IMR-90 (cell line): ENCODE measurements around the gene CCDC30.

Source experiments
- BHLHE40 ChIP-seq: fragments of 150-350 bp; IDR thresholded peaks from 2 replicates; pipeline ENCODE4 v1.6.1; 2016; ENCODE audit warnings: mild to moderate bottlenecking, low read depth, low read length
- CTCF ChIP-seq: conservative IDR thresholded peaks from 2 replicates; pipeline ENCODE4 v1.5.1; 2012; ENCODE audit warnings: mild to moderate bottlenecking, low read depth, low read length, improper control_type of control experiment
- ELK1 ChIP-seq: fragments of 150-350 bp; IDR thresholded peaks from 2 replicates; pipeline ENCODE4 v1.6.1; 2016; ENCODE audit warnings: low read depth, mild to moderate bottlenecking, low read length, moderate library complexity, borderline replicate concordance
- FOS ChIP-seq: fragments of 150-350 bp; IDR thresholded peaks from 2 replicates; pipeline ENCODE4 v1.6.1; 2016; ENCODE audit warnings: low read depth, low read length
- MAZ ChIP-seq: IDR thresholded peaks from 2 replicates; pipeline ENCODE4 v1.6.1; 2012; ENCODE audit warnings: low read depth, mild to moderate bottlenecking, low read length, improper control_type of control experiment, moderate library complexity, borderline replicate concordance
- MXI1 ChIP-seq: IDR thresholded peaks from 2 replicates; pipeline ENCODE4 v1.6.1; 2012; ENCODE audit warnings: low read depth, mild to moderate bottlenecking, low read length, moderate library complexity, borderline replicate concordance
- NFE2L2 ChIP-seq: fragments of 150-350 bp; IDR thresholded peaks from 2 replicates; pipeline ENCODE4 v1.6.1; 2016; ENCODE audit warnings: low read depth, mild to moderate bottlenecking, low read length
- POLR2A ChIP-seq: IDR thresholded peaks from 2 replicates; pipeline ENCODE4 v1.6.1; 2012; ENCODE audit warnings: mild to moderate bottlenecking, low read depth, low read length
- RCOR1 ChIP-seq: IDR thresholded peaks from 2 replicates; pipeline ENCODE4 v1.6.1; 2012; ENCODE audit warnings: mild to moderate bottlenecking, low read length, improper control_type of control experiment; ENCODE audit not compliant: insufficient replicate concordance
- SMC3 ChIP-seq: fragments of 150-350 bp; IDR thresholded peaks from 2 replicates; pipeline ENCODE4 v1.6.1; 2016; ENCODE audit warnings: low read depth, mild to moderate bottlenecking, antibody characterized with exemption, low read length, moderate library complexity
- USF2 ChIP-seq: fragments of 150-350 bp; IDR thresholded peaks from 2 replicates; pipeline ENCODE4 v1.6.1; 2017; ENCODE audit warnings: mild to moderate bottlenecking, antibody characterized with exemption, low read length, low read depth

DNA sequence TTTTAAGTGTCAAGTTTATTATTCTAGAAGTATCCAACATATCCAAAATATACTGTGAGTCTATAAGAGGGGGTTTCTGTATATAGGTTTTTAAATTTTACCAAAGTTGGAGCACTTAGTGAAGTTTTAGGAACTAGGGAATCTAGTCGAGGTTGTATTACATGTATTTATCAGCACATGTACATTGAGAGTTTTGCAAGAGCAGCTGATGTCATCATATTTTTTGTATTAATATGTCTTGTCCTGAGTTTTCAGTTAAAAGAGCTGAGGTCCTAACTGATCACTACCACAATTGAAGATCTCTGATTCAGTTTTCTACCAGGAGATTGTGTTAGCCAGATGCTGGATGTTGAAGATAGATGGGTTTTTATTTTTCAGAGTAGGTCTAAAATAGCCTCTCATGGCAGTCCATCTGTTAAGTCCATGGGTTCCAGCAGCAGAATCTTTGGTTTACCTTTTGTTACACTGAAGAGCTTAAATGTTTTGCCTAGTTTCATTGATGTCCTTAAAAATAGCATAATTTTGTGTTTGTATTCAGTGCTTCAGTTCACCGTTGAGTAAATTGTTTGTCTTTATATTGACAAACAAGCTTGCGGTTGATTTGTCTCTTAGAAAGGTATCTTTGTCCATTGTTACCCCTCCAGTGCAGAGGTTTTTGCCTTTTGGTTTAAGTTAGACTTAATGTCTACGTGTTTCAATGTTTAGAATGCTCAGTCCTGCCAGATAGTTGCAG lies 235.2 kb downstream of the CCDC30 start:
- TF ChIP-seq SMC3, result no peak
- no peak for TF ChIP-seq USF2
- TF ChIP-seq RCOR1, result no peak
- no peak for TF ChIP-seq POLR2A
- TF ChIP-seq CTCF, result no peak
- no peak for TF ChIP-seq ELK1
- TF ChIP-seq MAZ, result no peak
- TF ChIP-seq BHLHE40, result no peak
- no peak for TF ChIP-seq MXI1
- TF ChIP-seq NFE2L2, result no peak
- TF ChIP-seq FOS, result no peak
